Epithelial cell of esophagus (primary cell): ENCODE results near the gene BSDC1.
"Not testable (repeated sequence)": the region's sequence is repeated elsewhere in the genome, so short reads cannot be mapped to it uniquely, and the experiment has no call there.

Experiments
- DNase-seq: peaks from one replicate; pipeline ENCODE4 v3.0.0; 2010; ENCODE audit warnings: low read depth
- H3K4me3 ChIP-seq: 2 replicates; pipeline ENCODE4 v1.5.1; 2011; ENCODE audit warnings: mild to moderate bottlenecking, low read length, control low read depth
- TF ChIP-seq, protein P1 (sequence below): IDR thresholded peaks from 2 replicates; pipeline ENCODE4 v1.5.1; 2011; ENCODE audit warnings: low read depth, mild to moderate bottlenecking, low read length, control low read depth, inconsistent platforms; ENCODE audit not compliant: insufficient read depth; ENCODE audit errors: missing control alignments

The BSDC1 gene

DNA sequence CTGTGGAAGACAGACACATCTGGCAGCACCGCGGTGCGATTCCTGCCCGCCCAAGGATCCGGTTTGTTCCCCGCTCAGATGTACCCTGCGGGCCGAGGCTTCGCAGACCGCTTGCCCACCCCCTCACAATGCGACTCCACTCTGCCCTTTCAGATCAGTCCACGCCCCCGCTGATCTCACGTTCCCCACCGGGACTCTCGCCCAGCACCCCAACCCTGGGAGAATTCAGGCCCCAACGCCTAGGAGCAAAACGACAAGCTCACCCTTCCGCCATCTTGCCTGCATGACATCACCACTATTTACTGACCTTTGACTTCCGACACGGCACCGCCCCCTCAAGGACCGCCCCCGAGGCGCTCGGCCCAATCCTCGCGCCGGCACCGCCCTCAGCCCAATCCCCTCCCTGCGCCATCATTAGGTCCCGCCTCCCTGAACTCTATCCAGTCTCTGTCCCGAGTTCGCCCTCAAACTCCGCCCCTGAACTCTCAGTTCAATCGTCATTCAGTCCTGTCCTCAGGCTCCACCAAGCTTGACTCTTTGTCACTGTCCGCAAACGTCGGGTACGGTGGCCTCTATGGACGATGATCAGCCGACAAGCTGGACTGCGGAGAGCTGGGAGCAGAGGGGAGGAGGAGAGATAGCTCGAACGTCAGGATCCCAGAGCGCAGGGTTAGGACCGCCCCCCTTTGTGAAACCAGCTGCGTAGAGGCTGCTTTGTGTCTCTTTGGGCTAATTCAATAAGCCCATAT is at the start of gene BSDC1:
TSS of gene BSDC1 (minus strand) at position 301 of the 749 bp plus-strand sequence. CDS start at position 274, 27 bp downstream.
- peak within 1 kb of the TSS; percentile 92 for H3K4me3 ChIP-seq
- peak; percentile 98 for DNase-seq
- TF ChIP-seq, protein P1, sequence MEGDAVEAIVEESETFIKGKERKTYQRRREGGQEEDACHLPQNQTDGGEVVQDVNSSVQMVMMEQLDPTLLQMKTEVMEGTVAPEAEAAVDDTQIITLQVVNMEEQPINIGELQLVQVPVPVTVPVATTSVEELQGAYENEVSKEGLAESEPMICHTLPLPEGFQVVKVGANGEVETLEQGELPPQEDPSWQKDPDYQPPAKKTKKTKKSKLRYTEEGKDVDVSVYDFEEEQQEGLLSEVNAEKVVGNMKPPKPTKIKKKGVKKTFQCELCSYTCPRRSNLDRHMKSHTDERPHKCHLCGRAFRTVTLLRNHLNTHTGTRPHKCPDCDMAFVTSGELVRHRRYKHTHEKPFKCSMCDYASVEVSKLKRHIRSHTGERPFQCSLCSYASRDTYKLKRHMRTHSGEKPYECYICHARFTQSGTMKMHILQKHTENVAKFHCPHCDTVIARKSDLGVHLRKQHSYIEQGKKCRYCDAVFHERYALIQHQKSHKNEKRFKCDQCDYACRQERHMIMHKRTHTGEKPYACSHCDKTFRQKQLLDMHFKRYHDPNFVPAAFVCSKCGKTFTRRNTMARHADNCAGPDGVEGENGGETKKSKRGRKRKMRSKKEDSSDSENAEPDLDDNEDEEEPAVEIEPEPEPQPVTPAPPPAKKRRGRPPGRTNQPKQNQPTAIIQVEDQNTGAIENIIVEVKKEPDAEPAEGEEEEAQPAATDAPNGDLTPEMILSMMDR: no peak

- H3K4me3 ChIP-seq, DNase-seq: not testable (repeated sequence)
These were observed 47.2 kb upstream of the BSDC1 start for GRCh38 chr1:32441467-32441866.

DNA sequence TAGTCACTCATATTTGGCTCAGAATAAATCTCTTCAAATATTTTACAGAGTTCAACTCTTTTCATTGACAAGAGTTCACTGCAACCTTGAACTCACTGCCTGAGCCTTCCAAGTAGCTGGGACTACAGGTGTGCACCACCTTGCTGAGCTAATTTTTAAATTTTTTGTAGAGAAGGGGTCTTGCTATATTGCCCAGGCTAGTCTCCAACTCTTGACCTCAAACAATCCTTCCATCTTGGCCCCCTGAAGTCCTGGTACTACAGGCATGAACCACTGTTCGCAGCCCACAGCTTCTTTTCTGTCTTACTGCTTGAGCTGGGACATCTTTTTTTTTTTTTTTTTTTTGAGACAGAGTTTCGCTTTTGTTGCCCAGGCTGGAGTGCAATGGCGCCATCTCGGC is 44.5 kb upstream of the BSDC1 start:
- H3K4me3 ChIP-seq, DNase-seq: not testable (repeated sequence)

DNA sequence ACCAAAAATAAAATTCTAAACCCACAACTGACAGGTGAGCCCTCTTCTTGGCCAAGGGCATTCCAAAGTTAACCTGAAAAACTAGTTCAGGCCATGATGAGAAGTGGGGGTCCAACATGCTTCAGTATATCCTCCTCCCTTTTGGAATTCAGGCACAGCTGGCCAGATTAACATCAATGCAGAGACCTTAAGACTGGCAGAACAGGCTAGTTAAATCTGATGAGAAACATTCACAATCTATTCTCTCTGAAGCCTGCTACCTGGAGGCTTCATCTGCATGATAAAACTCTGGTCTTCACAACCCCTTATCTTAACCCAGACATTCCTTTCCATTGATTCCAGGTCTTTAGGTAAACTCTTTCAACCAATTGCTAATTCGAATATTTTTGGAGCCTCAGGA is 43.9 kb upstream of the BSDC1 start:
- no peak for DNase-seq
- H3K4me3 ChIP-seq: no peak overlapping the region
- TF ChIP-seq, protein P1: no peak

DNA sequence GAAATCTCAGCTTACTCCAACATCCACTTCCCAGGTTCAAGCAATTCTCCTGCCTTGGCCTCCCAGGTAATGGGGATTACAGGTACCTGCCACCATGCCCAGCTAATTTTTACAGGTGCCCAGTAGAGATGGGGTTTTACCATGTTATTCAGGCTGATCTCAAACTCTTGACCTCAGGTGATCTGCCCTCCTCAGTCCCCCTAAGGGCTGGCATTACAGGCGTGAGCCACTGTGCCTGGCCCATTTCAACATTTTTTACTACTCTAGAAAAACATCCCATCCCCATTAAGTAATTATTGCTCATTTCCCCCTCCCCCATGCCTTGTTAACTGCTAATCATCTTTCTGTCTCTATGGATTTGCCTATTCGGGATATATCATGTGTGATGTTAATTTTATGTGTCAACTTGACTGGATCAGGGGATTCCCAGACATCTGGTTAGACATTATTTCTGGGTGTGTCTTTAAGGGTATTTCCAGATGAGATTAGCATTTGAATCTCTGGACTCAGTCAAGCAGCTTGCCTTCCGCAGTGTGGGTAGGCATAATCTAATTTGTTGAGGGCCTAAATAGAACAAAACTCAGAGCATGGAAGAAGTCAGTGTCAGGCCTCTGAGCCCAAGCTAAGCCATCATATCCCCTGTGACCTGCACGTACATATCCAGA is 37.6 kb upstream of the BSDC1 start:
- TF ChIP-seq, protein P1: no peak
- no peak overlapping the region for H3K4me3 ChIP-seq
- DNase-seq: peak; percentile 30

GRCh38 chr1:32427264-32427963 is 33.2 kb upstream of the BSDC1 start:
- no peak for DNase-seq
- TF ChIP-seq, protein P1: no peak
- H3K4me3 ChIP-seq: no peak overlapping the region

DNA sequence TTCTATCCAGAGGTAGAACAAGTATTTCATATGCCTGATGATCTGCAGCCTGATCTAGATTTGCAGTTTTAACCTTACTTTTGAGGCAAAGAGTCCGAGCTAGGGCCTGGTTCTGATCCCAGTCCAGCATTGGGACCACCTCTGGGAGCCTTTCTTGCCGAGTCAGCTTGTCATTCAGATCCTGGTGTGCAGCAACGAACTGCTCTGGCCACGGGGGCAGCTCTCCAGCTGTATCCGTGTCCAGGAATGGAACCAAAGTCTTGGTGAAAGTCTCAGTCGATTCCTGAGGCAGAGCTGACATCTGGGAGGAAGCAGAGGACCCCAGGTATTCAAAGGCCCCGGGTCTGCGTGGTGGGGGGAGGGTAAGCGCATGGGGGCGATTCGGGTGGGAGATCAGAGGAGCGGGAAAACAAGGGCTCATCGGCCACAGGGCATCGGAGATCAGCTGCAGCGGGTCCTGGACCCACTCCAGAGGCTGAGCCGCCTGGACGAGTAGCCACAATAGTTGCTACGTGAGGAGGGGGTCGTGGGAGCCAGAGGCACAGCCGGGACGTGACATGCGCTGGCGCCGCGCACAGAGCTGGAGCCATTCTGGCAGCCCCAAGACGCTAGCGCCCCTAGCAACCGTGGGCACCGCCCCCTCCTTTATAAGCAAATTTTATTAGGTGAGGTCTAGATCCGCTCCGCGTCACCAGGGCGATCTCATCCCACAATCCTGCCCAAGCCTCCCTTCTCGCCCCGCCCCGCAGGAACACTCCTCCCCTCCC is 32.4 kb upstream of the BSDC1 start:
- TF ChIP-seq, protein P1: no peak
- peak; percentile 36 for DNase-seq
- H3K4me3 ChIP-seq: peak overlapping the region; percentile 9
